HPDE6-E6E7 (cell line): ENCODE results near the gene AMBRA1.

Source experiments
- DNase-seq: peaks from one replicate; pipeline ENCODE4 v3.0.0; 2011; ENCODE audit warnings: missing footprints; ENCODE audit errors: extremely low spot score

AMBRA1 gene

GRCh38 chr11:46402957-46403902 is 190.6 kb downstream of the AMBRA1 start:
- DNase-seq, result no peak

DNA sequence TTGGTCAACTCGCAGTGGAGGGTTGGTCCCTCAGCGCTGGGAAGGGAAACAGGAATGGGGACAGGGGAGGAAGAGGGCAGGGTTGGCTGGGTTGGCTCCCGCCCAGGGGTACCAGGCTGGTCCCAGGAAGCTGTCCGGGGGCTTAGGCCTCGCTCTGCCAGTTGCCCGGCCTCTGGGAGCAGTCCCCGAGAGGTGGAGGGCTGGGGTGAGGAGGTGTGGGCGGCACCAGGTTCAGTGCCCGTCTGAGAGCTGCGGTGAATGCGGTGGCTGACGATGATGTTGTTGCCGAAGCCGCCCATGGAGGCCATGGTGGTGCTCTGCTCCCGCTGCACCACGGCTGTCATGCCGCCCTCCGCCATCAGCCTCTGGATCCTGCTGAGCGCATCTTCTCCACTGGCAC is 196.3 kb downstream of the AMBRA1 start:
- no peak for DNase-seq

GRCh38 chr11:46393759-46394158 is 200.1 kb downstream of the AMBRA1 start:
- DNase-seq, result no peak

- no peak for DNase-seq
Observed at GRCh38 chr11:46393231-46393616, 200.6 kb downstream of the AMBRA1 start.

- peak; percentile 85 for DNase-seq
Observed at GRCh38 chr11:46392421-46393230, 201.2 kb downstream of the AMBRA1 start.

DNA sequence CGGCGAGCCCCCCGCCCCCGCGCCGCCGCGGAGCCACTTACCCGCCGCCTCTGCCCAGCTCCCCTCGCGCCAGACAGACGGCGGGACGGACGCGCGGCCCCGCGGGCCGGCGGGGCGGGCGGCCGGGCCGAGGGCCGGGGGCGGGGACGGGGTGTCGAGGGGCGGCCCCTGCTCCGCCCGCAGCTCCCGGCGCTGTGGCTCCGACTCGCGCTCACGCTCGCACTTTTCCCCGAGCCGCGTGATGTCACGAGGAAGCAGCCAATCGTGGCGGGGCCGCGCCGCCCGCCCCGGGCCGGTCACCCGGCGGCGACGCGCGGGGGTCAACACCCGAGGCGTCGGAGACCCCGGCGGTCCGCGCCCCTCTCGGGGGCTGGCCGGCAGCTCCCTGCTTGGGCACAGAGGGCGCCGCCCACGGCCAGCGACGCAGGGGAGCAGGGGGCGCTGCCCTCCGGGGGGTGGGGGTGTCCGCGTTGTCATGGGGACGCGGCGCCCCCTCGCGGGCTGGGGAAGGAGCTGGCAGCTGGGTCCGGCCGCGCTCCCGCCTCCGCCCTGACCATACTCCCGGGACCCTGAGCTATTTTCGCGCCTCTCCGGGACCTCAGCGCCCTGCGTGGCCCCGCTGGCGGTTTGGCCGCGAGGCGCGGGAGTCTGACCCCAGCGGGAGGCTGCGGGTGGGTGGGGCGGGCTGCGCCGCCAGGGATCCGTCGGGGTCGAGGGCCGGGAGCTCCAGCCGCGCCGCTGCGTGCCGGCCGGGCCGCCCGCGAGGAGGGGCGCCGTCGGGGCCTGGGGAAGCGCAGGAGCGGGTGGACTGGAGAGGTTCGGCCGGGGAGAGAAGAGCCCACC is 202.0 kb downstream of the AMBRA1 start, which contains the start of gene CHRM4:
Gene CHRM4 (minus strand): TSS at position 199 of the 843 bp plus-strand sequence. CDS start 5,219 bp downstream, outside the sequence.
- no peak for DNase-seq

DNA sequence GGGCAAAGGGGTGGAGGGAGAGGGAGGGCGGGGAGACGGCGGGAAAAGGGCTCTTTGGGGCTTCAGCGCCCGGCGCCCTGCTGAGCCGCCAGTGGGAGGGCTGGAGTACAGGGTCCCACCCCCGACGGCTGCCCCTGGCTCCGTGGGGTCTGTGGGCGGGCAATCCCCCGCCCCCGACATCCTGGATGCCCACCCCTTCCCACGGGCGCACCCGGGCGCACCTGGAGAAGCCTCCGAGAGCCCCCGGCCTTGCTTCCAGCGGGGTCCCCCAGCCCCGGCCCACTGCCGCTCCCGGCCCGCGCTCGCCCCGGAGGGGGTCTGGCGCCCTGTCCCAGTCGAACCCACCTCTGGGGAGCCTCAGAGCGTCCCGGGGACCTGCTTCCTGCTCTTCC is 202.6 kb downstream of the AMBRA1 start:
- DNase-seq, result no peak

- no peak for DNase-seq
Observed at GRCh38 chr11:46390331-46391171, 203.3 kb downstream of the AMBRA1 start.

DNA sequence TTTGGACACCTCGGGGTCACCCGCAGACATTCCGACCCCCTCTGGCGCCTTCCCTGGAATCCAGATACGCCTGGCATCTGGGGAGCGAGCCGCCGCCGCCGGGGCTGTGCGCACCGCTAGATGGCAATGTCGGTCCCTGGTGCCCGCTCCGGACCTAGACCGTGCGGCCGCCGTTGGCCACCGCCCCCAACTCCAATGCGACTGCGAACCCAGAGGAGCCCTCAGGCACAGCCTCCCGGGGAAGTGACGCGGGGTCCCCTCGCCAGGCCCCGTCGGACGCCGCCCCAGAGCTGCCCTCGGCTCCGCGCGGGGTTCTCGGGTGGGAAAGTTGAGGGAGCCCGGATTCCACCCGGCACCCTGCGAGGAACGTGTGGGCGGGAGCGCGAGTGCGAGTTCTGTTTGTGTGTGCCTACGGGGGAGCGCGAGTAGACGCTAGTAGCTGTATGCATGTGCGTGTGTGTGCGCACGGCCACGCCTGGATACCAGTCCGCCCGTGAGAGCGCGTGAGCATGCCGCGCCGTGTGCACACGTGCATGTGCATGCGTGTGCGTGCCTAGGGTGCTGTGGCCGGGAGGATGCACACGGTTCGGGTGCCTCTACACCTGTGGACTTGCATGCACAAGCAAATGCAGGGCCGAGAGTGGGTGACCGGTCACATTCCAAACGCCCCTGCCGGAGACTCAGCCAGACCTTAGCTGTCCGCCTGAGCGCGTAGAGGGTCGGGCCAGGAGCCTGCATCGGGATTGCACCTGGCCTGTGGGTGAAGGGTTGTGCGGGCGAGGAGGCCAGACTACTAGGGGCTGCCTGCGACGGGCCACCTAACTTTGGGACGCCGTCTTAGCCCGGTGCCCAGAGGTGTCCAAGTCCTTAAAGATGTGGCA is 204.1 kb downstream of the AMBRA1 start:
- no peak for DNase-seq

DNA sequence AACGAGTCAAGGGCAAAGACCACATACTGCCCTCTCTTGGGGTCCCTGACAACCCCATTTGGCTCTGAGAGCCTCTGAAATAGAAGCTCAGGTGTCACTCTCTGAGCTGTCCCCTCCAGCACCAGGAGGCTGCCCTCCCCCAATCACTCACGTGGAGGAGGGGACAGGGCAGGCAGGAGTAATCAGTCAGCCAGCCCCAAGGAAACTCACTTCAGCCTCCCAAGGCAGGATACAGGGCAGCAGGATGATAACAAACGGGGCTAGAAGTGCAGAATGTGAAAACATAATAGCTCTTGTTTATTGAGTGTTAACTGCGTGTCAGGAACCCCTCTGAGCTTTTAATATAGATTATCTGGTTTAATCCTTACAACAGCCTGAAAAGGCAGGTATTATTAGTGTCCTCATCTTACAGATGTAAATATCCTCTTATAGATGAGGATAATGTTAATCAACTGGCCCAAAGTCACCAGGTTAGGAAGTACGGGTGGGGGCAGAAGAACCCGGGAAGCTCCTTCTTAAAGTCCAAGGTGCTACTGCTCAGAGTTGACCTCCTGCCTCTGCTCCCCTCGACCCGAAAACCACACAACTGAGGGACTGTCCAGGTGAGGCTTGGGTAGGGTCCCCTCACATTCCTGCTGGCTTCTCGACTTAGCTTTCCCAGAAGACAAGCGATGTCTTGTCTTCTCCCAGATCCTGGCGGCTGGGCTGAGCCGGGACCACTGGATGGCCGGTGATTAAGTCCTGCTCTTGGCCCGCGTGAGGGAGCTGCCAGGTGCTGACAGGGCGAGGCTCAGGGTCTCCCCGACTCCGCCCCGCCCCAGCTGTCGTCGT is 205.0 kb downstream of the AMBRA1 start:
- DNase-seq, result no peak

DNA sequence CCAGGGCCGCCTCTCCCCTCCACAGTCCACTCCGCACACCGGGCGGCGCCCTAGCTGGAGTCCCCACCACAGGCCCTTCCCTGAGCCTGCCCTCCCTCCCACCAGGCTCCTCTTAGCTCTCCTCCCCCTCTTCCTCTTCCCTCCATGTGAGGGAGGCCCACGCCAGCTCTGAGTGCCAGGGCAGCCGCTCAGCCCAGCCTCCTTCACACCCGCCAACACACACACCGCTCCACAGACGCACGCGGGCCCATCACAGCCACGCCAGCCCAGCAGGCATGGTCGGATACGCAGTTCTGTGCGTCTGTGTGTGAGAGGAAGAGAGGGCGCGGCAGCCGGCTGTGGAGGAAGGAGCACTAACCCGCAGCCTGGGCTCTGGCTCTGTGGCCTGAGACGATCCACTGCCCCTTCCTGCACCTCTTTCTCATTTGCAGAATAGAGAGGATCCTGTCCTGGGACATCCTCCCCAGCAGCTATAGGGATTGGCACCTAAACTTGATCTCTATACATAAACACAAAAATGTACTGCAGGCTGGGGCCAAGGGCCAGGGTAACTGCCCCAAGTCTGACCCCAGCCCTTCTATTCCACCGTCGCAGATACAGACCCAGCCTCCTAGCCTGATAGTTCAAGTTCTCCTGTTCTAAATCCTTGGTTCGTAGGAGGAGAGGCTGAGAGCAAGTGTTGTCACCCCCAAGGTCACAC is 205.8 kb downstream of the AMBRA1 start:
- DNase-seq, result no peak

GRCh38 chr11:46387456-46387855 is 206.4 kb downstream of the AMBRA1 start:
- no peak for DNase-seq

DNA sequence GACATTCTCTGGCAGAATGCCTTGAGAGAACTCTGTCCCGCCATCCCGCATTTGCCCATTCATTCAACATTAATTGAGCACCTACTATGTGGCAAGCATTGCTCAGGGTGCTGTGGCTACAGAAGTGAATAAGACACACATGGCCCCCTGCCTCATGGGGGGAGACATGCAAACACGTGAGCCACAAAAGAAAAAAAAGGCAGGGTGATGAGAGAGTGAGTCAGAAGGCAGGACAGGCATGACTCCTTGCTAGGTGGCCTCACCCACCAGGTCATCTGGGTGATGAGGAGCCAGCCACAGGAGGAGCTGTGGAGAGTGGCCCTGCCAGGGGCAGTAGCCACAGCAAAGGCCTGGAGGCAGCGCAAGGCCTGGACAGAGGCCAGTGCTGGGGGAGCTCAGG is 207.1 kb downstream of the AMBRA1 start:
- no peak for DNase-seq

- no peak for DNase-seq
Observed at GRCh38 chr11:46386005-46386578, 207.7 kb downstream of the AMBRA1 start.

DNA sequence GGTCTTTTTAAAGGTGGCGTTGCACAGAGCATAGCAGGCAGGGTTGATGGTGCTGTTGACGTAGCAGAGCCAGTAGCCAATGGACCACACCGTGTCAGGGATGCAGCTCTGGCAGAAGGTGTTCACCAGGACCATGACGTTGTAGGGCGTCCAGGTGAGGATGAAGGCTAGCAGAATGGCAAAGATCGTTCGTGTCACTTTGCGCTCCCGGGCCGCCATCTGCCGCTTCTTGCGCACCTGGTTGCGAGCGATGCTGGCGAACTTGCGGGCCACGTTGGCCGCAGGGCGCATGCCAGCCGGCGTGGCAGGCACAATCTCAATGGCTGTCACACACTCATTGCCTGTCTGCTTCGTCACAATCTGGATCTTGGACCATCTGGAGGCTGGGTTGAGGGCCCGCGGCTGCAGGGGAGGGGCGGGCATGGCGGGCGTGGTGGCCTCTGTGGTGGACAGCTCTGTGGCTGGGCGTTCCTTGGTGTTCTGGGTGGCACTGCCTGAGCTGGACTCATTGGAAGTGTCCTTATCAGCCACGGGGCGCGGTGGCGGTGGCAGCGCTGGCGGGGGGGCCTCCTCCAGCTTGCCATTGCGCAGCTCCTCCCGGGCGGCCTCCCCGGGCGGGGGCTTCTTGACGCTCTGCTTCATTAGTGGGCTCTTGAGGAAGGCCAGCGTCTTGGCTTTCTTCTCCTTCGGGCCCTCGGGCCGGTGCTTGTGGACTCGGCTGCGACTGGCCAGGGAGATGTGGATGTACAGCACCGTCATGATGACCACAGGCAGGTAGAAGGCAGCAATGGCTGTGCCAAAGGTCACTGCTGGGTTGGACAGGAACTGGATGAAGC is 208.4 kb downstream of the AMBRA1 start:
- DNase-seq, result no peak

GRCh38 chr11:46383974-46384701 is 209.7 kb downstream of the AMBRA1 start:
- DNase-seq, result no peak
